Stomach (tissue), 4 donors: ENCODE results near the gene ORC3.

ENCODE experiments used
- EP300 ChIP-seq: sonication (generic); formaldehyde crosslinking; IDR thresholded peaks from one replicate; pipeline ENCODE4 v1.6.1; 2017; ENCODE audit warnings: antibody characterized with exemption
- TF ChIP-seq, protein P1 (sequence below), 7 experiments: fragments of 450-650 bp in 4 of 7; fragments of 200-600 bp in 3 of 7; sonication (generic) in 3 of 7; IDR thresholded peaks; one replicate each; pipeline ENCODE4 v1.5.1; 2016 to 2019; ENCODE audit warnings: antibody characterized with exemption in 7 of 7, control low read depth in 2 of 7, mild to moderate bottlenecking in 1 of 7

GRCh38 chr6:87684895-87685654, 95.1 kb downstream of the ORC3 start:
- TF ChIP-seq, protein P1, sequence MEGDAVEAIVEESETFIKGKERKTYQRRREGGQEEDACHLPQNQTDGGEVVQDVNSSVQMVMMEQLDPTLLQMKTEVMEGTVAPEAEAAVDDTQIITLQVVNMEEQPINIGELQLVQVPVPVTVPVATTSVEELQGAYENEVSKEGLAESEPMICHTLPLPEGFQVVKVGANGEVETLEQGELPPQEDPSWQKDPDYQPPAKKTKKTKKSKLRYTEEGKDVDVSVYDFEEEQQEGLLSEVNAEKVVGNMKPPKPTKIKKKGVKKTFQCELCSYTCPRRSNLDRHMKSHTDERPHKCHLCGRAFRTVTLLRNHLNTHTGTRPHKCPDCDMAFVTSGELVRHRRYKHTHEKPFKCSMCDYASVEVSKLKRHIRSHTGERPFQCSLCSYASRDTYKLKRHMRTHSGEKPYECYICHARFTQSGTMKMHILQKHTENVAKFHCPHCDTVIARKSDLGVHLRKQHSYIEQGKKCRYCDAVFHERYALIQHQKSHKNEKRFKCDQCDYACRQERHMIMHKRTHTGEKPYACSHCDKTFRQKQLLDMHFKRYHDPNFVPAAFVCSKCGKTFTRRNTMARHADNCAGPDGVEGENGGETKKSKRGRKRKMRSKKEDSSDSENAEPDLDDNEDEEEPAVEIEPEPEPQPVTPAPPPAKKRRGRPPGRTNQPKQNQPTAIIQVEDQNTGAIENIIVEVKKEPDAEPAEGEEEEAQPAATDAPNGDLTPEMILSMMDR (IDR thresholded peaks at IDR 0.05): no peak
- no peak for TF ChIP-seq EP300
